GM13977 (cell line): ENCODE measurements around the gene PDCD1.
"Not testable (repeated sequence)": the region's sequence is repeated elsewhere in the genome, so short reads cannot be mapped to it uniquely, and the experiment has no call there.

ENCODE experiments used
- DNase-seq: peaks from one replicate; pipeline ENCODE4 v3.0.0; 2012; ENCODE audit warnings: low spot score
- in situ Hi-C: fragments of 300-500 bp; cut with MboI; formaldehyde crosslinking; loops from one replicate; pipeline ENCODE4 v1.12.0; 2022; ENCODE audit warnings: low sequenced_read_pairs, low pct_unique_long_range_greater_than_20kb, mixed read lengths, inconsistent platforms; ENCODE audit not compliant: unreplicated experiment
- TF ChIP-seq, protein P1 (sequence below): IDR thresholded peaks from 2 replicates; pipeline ENCODE4 v1.5.1; 2012; ENCODE audit warnings: mild to moderate bottlenecking, control low read depth; ENCODE audit not compliant: insufficient read depth; ENCODE audit errors: extremely low read depth, missing control alignments

The PDCD1 gene

DNA sequence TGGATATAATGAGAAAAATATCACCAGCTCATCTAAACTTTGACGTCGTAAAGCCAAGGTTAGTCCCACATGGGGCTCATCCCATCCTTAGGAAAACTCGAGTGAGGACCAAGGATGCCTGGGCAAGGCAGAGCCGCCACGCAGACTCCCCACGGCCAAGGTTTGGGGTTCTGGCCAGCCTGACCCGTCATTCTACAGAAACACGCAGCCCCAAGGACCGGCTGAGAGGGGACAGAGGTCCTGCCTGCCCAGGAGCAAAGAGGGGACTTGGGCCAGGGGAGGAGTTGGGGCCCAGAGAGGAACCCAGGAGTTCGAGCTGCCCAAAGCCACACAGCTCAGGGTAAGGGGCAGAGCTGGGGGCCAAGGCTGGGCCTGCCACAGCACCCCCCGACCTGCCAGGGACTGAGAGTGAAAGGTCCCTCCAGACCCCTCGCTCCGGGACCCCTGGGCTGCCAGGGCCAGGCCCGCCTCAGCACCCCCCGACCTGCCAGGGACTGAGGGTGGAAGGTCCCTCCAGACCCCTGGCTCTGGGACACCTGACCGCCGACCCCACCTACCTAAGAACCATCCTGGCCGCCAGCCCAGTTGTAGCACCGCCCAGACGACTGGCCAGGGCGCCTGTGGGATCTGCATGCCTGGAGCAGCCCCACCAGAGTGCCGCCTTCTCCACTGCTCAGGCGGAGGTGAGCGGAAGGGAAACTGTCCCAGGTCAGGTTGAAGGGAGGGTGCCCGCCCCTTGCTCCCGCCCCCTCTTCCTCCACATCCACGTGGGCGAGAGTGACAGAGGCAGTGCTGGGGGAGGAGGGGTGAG lies at the start of gene PDCD1:
Gene PDCD1 (minus strand): TSS at position 689 of the 811 bp plus-strand sequence. CDS start 56 bp downstream, at position 633.
- in situ Hi-C loops: no loop called here

DNA sequence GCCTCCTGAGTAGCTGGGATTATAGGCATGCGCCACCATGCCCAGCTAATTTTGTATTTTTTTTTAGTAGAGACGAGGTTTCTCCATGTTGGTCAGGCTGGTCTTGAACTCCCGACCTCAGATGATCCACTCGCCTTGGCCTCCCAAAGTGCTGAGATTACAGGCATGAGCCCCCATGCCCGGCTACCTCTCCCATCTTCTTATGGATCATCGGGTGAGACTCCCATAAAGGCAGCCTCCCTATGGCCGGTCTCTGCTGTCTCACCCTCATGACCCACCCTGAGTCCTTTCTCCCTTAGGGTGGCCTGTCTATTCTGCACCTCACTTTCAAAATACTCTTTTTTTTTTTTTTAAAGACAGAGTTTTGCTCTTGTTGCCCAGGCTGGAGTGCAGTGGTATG lies 49.1 kb upstream of the PDCD1 start:
- DNase-seq, in situ Hi-C loops: not testable (repeated sequence)

More for the DNA sequence above, at the start of gene PDCD1:
- DNase-seq: peak; percentile 84
- TF ChIP-seq, protein P1, sequence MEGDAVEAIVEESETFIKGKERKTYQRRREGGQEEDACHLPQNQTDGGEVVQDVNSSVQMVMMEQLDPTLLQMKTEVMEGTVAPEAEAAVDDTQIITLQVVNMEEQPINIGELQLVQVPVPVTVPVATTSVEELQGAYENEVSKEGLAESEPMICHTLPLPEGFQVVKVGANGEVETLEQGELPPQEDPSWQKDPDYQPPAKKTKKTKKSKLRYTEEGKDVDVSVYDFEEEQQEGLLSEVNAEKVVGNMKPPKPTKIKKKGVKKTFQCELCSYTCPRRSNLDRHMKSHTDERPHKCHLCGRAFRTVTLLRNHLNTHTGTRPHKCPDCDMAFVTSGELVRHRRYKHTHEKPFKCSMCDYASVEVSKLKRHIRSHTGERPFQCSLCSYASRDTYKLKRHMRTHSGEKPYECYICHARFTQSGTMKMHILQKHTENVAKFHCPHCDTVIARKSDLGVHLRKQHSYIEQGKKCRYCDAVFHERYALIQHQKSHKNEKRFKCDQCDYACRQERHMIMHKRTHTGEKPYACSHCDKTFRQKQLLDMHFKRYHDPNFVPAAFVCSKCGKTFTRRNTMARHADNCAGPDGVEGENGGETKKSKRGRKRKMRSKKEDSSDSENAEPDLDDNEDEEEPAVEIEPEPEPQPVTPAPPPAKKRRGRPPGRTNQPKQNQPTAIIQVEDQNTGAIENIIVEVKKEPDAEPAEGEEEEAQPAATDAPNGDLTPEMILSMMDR: no peak

DNA sequence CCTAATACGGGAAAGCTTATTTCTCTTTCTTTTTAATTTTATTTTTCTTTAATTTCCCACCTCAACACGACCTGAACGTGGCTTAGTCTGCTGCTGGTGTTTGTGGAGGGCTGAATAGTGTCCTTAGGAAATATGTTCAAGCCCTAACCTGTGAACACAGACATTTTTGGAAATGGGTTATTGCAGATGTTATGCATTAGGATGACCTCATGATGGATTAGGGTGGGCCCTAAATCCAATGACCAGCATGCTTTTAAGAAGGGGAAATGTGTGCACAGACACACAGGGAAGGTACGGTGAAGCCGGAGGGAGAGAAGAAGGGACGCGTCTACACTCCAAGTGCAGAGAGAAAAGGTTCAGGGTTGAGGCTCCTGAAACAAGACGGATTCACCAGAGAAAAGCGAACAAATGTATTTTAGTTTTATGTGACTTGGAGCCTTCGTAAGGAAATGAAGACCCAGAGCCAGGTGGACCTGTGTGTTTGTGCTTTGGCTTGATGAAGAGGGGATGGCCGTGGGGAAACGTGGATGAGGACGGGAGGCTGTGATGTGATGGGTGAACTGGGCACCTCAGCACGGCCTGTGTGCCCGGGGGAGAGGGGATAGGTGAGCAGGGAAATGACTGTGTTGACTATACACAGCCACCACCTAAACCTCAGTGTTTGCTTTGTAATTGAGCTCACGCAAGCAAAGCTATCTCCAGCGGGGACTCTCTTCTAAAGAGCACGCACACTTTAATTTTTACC lies 48.3 kb upstream of the PDCD1 start:
- no peak for DNase-seq
- in situ Hi-C loops: no loop called here
- TF ChIP-seq, protein P1: no peak

DNA sequence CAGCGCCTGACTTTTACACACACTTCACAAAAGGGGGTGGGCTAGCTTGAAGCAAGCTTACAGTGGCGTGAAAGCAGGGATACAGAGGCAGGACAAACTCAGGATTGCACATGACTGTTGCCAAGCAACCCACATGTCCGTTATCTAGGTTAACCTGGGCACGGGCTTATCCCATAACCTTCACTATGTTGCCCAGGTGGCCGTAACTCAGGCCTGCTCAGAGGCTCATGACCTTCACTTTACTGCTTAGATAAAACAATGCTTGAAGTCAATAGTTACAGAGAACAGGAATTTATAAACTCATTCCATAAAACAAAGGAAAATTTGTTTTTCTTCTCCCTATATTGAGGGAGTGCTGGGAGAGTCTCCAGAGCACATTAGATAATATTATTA lies 47.7 kb upstream of the PDCD1 start:
- in situ Hi-C loops, DNase-seq: not testable (repeated sequence)

DNA sequence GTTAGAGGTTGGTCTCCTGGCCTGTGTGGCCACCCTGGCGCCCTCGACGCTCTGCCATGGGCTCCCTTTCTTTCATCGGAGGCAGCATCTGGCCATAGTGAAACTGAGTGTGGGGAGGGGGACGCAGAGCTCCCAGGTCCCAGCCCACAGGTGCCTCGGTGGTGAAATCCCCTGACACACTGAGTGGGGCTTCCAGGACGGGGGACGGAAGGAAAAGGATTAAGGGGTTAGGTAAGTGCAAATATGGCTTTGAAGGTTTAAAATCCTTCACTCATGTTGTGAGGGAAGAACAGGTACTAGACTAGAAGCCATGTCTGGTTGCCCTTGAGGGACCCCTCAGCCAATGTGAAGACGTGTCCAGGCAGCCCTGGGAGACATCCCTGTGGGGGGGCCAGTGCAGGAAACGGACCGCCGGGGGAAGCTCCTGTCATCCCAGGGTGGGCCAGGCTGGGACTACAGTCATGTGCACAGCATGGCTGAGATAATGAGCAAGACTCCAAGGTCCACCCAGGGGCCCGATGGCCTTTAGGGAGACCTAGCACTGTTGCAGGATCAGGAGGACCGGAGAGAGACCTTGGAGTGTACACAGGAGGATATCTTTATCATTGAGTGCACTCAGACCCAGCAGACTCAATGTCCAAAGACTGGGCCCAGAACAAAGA lies 47.2 kb upstream of the PDCD1 start:
- in situ Hi-C loops: no loop called here
- no peak for DNase-seq
- TF ChIP-seq, protein P1: no peak

DNA sequence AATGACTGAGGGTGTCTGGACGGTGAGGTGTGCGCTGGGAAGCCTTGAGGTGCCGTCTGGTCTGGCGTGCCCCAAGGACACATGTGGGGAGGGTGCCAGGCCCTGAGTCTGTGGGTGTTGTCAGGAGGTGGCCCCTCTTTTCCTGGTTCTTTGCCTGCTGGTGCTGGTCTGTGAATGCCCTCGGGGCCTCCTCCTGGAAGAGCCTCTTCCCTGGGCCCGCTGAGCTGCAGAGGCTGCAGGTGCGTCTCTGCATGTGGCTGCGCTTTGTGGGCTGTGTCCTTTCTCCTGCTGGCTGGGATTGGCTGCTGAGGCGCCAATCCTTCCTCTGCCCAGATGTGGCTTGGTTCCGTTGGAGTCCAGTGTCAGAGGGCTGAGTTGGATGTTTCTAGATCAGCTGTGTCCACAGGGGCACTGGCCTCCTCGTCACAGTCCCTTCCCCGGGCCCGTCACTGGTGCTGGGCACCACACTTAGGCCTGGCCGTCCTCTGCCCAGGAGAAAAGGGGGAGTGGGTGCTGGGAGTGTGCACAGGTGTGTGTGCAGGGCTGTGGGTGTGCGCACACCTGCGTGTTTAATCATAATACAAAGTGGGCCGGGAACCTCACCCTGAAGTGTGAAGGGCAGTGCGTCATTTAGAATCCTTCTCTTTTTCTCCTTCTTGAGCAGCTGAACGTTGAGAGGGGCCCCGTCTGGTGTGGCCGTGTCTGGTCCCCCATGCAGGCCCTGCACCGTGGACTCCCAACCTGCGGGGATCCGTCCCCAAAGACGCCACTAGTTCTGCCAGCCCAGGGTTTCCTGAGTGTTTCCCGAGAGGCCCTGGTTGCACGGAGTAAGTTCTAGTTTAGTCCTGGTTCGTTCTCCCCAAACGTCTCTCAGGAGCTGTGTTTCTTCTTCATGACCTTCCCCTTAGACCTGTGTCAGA lies 46.4 kb upstream of the PDCD1 start:
- in situ Hi-C loops: no loop called here
- DNase-seq: no peak

More for the DNA sequence above, 46.4 kb upstream of the PDCD1 start:
- TF ChIP-seq, protein P1: no peak
